ENCODE results near the gene IRF5. TPM values are rescaled to one million over a fixed set of nuclear protein-coding genes. Genes with fewer than 3 reads are reported as not detected.

IRF5 gene
- total RNA-seq, 1 experiment from 2014 or later: 0.74 TPM

DNA sequence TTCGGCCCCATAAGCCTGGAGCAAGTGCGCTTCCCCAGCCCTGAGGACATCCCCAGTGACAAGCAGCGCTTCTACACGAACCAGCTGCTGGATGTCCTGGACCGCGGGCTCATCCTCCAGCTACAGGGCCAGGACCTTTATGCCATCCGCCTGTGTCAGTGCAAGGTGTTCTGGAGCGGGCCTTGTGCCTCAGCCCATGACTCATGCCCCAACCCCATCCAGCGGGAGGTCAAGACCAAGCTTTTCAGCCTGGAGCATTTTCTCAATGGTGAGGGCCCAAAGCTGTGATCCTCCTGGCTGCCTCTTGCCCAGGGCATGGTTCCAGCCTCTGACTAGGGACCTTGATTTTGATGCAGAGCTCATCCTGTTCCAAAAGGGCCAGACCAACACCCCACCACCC is 10.1 kb downstream of the IRF5 start:
- Mint-ChIP-seq H3K27ac (peak overlapping the region in 1 of 3 experiments; percentile 82; a peak in 1 of 7 replicates), H3K4me3 (no peak overlapping the region), H3K36me3 (ENCODE audit: insufficient read depth in 1 of 3, low read depth in 3 of 3) (peaks cover 0 to 13% (median 5%) of the 10 kb centered on the region in 3 experiments; a peak in 4 of 7 replicates)

More for the DNA sequence above, 10.1 kb downstream of the IRF5 start:
- Histone ChIP-seq H3K56ac (ENCODE audit: insufficient read length, low read depth, low read length) (no peak overlapping the region), H4K8ac (replicated peaks; ENCODE audit: insufficient read length, low read depth, low read length) (no peak overlapping the region), H3K9ac (ENCODE audit: extremely low read depth, insufficient read length, low read length) (no peak overlapping the region), H2BK120ac (ENCODE audit: low read depth, low read length, poor library complexity, severe bottlenecking) (no peak overlapping the region), H3K23me2 (ENCODE audit: insufficient read length, low read depth, low read length, poor library complexity, severe bottlenecking) (no peaks in the 10 kb centered on the region), H4K5ac (ENCODE audit: insufficient read length, low read depth, low read length) (no peak overlapping the region), H3K4ac (ENCODE audit: low read depth, low read length) (no peak overlapping the region), H3K27me3 (ENCODE audit: insufficient read depth, low read length) (no peaks in the 10 kb centered on the region), H3K79me1 (ENCODE audit: insufficient read depth, low read depth, low read length, poor library complexity, severe bottlenecking) (no peaks in the 10 kb centered on the region), H4K20me1 (ENCODE audit: control insufficient read depth, insufficient read depth, insufficient read length) (no peaks in the 10 kb centered on the region), H4K91ac (ENCODE audit: insufficient read length, low read depth, low read length) (no peak overlapping the region), H3K23ac (ENCODE audit: insufficient read length, low read depth, low read length) (no peak overlapping the region), H2BK20ac (ENCODE audit: low read depth, low read length, poor library complexity, severe bottlenecking) (no peak overlapping the region), H3K4me2 (ENCODE audit: insufficient read depth, insufficient read length, low read length) (no peak overlapping the region), H2BK5ac (ENCODE audit: insufficient read length, low read length) (no peak overlapping the region), H2AK5ac (ENCODE audit: insufficient read length, low read length) (no peak overlapping the region), H3K27ac (ENCODE audit: insufficient read length, low read depth, low read length) (no peak overlapping the region), H3K4me1 (ENCODE audit: insufficient read depth, low read length) (no peaks in the 10 kb centered on the region; the same call in 1 of the 2 replicates), H3K79me2 (ENCODE audit: insufficient read depth, low read length) (no peaks in the 10 kb centered on the region), H2BK12ac (ENCODE audit: insufficient read length, low read depth, low read length) (no peak overlapping the region), H3K14ac (ENCODE audit: insufficient read depth, low read length) (no peak overlapping the region), H2BK15ac (ENCODE audit: low read depth, low read length) (no peak overlapping the region), H3T11ph (ENCODE audit: low read length) (no peak overlapping the region), H3K18ac (ENCODE audit: insufficient read length, low read depth, low read length) (no peak overlapping the region), H3K9me3 (ENCODE audit: control insufficient read depth, low read depth, low read length) (no peaks in the 10 kb centered on the region), H2AFZ (ENCODE audit: low read length) (no peak overlapping the region)
- no peaks in the 10 kb centered on the region for H3K9me3 Mint-ChIP-seq
- TF ChIP-seq, protein P1, sequence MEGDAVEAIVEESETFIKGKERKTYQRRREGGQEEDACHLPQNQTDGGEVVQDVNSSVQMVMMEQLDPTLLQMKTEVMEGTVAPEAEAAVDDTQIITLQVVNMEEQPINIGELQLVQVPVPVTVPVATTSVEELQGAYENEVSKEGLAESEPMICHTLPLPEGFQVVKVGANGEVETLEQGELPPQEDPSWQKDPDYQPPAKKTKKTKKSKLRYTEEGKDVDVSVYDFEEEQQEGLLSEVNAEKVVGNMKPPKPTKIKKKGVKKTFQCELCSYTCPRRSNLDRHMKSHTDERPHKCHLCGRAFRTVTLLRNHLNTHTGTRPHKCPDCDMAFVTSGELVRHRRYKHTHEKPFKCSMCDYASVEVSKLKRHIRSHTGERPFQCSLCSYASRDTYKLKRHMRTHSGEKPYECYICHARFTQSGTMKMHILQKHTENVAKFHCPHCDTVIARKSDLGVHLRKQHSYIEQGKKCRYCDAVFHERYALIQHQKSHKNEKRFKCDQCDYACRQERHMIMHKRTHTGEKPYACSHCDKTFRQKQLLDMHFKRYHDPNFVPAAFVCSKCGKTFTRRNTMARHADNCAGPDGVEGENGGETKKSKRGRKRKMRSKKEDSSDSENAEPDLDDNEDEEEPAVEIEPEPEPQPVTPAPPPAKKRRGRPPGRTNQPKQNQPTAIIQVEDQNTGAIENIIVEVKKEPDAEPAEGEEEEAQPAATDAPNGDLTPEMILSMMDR (conservative IDR thresholded peaks at IDR 0.05): no peak
- DNase-seq: no peak
- H3K27me3 Mint-ChIP-seq (ENCODE audit: low read depth): no peaks in the 10 kb centered on the region; the same call in 1 of the 2 replicates
- WGBS (ENCODE audit: extremely low coverage, insufficient read length, low lambda C conversion rate): no CpG with 5 or more reads among the region's 9 CpGs
- H3K4me1 Mint-ChIP-seq: peaks cover 7 to 9% of the 10 kb centered on the region in 2 experiments; a peak in 3 of 4 replicates

Measured in H9 (cell line).